HCT116 (cell line): ENCODE measurements around the gene CFAP92.

Experiments used
- ATF3 ChIP-seq: IDR thresholded peaks from 2 replicates; pipeline ENCODE4 v1.6.1; 2012
- CEBPB ChIP-seq: IDR thresholded peaks from 2 replicates; pipeline ENCODE4 v1.6.1; 2012; ENCODE audit warnings: low read depth
- CTCF ChIP-seq, 3 experiments: fragments of 200-600 bp in 1 of 3; sonication (generic) in 1 of 3; IDR thresholded peaks in 2 of 3; conservative IDR thresholded peaks in 1 of 3; 2 replicates each; pipeline ENCODE4 v1.5.1; 2012 to 2017; ENCODE audit warnings: low read depth in 2 of 3, low read length in 2 of 3, antibody characterized with exemption in 1 of 3, borderline replicate concordance in 1 of 3, control low read depth in 1 of 3, mild to moderate bottlenecking in 1 of 3, mixed read lengths in 1 of 3, mixed run types in 1 of 3, moderate library complexity in 1 of 3; ENCODE audit not compliant: insufficient read depth in 1 of 3
- EGR1 ChIP-seq: IDR thresholded peaks from 2 replicates; pipeline ENCODE4 v1.6.1; 2012; ENCODE audit warnings: low read depth
- ELF1 ChIP-seq: IDR thresholded peaks from 2 replicates; pipeline ENCODE4 v1.6.1; 2012; ENCODE audit warnings: low read depth, borderline replicate concordance
- EZH2 ChIP-seq: fragments of 200-600 bp; sonication (generic); IDR thresholded peaks from 2 replicates; pipeline ENCODE4 v1.6.1; 2017; ENCODE audit warnings: antibody characterized with exemption, mixed run types
- EZH2phosphoT487 ChIP-seq: fragments of 200-600 bp; IDR thresholded peaks from 2 replicates; pipeline ENCODE4 v1.6.1; 2018; ENCODE audit warnings: antibody characterized with exemption, borderline replicate concordance
- POLR2A ChIP-seq: IDR thresholded peaks from 2 replicates; pipeline ENCODE4 v1.7.0; 2011; ENCODE audit warnings: borderline replicate concordance; ENCODE audit not compliant: insufficient read depth, insufficient read length; ENCODE audit errors: extremely low read depth
- POLR2AphosphoS5 ChIP-seq: IDR thresholded peaks from 2 replicates; pipeline ENCODE4 v1.6.1; 2011; ENCODE audit warnings: mild to moderate bottlenecking, low read depth, low read length, moderate library complexity
- RAD21 ChIP-seq: IDR thresholded peaks from 2 replicates; pipeline ENCODE4 v1.6.1; 2012; ENCODE audit warnings: low read depth, mild to moderate bottlenecking
- SIN3A ChIP-seq: IDR thresholded peaks from 2 replicates; pipeline ENCODE4 v1.6.1; 2012; ENCODE audit warnings: low read depth
- ZNF274 ChIP-seq: fragments of 200-500 bp; sonication (Bioruptor generic); IDR thresholded peaks from 2 replicates; pipeline ENCODE4 v1.6.1; 2014; ENCODE audit warnings: mild to moderate bottlenecking, low read depth, low read length, inconsistent platforms

DNA sequence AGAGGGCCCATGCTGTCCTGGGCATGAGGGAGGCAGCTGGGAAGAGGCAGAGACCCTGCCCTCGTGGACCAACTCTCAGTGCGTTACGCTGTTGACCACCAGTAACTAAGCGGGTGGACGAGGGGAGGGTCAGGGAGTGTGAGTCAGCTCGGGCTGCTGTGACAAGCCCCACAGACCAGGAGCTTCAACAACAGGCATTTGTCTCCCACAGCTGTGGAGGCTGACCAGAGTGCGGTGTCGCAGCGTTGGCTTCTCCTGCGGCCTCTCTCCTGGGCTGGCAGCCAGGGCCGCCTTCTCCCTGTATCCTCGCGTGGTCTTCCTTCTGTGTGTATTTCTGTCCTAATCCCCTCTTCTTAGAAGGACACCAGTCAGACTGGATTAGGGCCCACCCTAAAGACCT lies 20.3 kb upstream of the CFAP92 start:
- TF ChIP-seq SIN3A (no peak), CTCF (IDR thresholded peaks at IDR 0.05 in 2 of 3, conservative IDR thresholded peaks at IDR 0.05 in 1 of 3; ENCODE audit: borderline replicate concordance in 1 of 3, insufficient read depth in 1 of 3, low read depth in 2 of 3, low read length in 2 of 3) (no peak), POLR2A (no peak), POLR2AphosphoS5 (no peak), EZH2phosphoT487 (no peak), EZH2 (no peak), CEBPB (no peak), EGR1 (no peak), ATF3 (no peak), ZNF274 (no peak), RAD21 (no peak), ELF1 (no peak)
